HG03378 (cell line): ENCODE results near the gene ADRA2B.

Experiments
- ATAC-seq: cut with Tn5 transposase; IDR thresholded peaks from one replicate; pipeline ENCODE4 v1.9.1; 2021; ENCODE audit warnings: mild to moderate bottlenecking, moderate library complexity; ENCODE audit not compliant: unreplicated experiment

Gene ADRA2B

GRCh38 chr2:96106991-96107707 lies 9.2 kb downstream of the ADRA2B start:
- no peak for ATAC-seq

- no peak for ATAC-seq
Measured at GRCh38 chr2:96105994-96106715, 10.2 kb downstream of the ADRA2B start.

DNA sequence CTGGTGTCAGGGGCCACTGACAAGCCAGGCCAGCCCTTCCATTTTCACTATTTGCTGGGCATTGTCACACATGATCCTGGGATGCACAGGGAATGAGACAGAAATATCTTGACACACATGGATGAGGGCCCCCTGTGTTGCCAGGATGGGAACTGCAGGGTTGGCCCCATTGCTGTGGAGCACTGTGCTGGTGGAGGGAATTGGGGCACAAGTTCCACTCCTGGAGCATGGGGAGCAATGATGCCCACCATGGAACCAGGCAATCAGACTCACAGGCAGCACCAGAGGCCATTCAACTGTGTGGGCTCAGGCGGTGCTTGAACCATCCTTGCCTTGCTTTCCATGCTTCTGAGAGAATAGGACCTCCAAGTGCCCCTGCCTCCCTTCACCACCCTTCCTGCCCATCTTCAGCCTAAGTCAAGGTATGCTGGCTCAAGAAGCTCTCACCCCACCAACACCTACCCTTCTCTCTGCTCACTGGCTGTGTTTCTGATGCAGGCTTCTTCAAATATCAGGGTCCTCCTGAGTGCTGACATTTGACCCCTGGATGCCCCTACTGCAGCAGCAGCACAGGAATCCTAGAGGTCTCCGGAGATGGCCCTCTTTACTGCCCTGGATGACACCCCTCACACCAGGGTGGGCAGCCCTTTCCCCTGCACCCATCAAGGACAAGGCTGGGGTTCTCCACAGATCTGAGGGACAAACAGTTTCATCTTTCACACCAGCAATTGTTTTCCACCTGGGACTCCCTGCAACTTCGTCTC lies 11.0 kb downstream of the ADRA2B start:
- no peak for ATAC-seq

DNA sequence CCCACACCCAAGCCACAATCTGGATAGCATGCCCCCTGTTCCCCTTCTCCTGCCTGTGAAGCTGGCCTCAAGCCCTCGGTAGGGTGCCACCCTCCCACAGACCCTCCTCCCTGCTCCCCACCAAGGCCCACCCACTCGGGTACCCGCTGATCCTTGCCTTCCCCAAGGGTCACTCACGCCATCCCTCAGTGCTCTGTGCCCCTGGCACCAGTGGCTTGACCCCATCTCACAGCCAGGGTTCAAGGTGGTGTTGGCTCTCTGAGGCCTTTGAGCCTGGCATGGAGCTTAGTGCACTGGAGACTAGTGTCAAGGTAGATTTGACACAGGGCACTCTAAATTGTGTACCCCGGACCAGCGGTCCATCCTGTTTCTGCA lies 11.9 kb downstream of the ADRA2B start:
- no peak for ATAC-seq

DNA sequence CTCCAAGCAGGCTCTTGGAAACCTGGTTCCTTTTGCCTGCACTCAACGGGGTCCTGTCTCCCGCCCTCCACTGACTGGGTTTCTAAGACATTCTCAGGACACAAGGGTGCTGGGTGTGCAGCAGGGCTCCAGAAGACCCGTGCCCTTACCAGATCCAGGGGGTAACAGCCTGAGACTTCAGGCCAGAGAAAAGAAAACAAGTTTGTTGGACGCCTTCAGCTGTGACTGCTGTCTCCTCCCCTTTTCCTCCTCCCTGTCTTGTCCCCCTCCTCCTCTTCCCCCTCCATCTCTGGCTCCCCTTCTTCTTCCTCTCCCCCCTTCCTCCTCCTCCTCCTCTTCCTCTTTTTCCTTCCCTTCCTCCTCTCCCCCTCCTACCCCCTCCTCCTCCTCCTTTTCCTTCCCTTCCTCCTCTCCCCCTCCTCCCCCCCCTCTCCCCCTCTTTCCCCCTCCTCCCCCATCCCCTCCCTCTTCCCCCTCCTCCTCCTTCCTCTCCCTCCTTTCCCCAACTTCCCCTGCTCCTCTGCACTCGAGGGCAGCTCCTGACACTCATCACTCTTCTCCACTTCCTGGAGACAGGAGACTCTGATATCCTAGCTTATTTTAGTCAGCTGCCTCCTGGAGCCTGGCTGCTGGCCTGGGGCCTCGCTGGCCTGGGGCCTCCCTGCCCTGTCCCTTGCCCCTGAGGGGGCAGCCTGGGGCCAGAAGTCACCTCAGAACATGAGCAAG lies 12.4 kb downstream of the ADRA2B start:
- ATAC-seq = no peak

- ATAC-seq = no peak
Measured at GRCh38 chr2:96103187-96103601, 13.2 kb downstream of the ADRA2B start.

DNA sequence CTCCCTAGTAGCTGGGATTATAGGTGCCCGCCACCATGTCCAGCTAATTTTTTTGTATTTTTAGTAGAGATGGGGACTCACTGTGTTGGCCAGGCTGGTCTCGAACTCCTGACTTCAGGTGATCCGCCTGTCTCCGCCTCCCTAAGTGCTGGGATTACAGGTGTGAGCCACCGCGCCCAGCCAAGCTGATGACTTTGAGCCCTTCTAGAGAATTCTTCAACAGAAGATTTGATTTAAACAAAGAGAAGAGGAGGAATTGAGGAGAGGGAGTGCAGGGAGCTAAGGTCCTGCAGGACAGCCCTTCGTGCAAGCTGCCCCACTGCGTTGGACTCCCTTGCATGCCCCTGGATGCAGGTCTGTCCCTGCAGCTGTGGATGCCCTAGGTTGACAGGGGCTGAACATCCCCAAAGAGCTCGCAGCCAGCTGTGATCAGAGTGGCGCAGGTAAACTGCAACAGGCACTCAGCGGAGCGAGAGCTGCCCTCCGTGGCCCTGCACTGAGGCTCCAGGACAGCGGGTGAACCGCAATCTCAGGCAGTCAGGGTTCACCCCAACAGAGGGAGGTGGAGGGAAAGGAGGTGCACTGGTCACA lies 13.7 kb downstream of the ADRA2B start:
- no peak for ATAC-seq

DNA sequence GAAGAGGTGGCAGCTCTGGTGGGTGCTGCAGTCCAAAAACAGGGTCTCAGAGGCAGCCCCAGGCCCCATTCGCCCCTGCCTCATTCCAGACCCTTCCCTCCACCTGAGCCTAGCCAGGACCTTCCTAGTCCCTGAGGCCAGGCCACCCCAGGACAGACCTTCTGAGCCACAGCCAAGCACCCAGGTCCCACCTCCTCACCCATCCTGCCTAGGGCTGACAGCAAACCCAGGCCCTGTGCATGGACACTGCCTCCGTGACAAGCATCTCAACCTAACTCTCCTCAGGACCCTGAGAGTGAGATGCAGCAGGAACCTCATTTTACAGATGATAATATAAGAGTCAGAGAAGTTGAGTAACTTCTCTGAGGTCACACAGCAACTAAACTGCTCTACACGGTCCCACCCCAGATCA lies 15.5 kb downstream of the ADRA2B start:
- no peak for ATAC-seq

DNA sequence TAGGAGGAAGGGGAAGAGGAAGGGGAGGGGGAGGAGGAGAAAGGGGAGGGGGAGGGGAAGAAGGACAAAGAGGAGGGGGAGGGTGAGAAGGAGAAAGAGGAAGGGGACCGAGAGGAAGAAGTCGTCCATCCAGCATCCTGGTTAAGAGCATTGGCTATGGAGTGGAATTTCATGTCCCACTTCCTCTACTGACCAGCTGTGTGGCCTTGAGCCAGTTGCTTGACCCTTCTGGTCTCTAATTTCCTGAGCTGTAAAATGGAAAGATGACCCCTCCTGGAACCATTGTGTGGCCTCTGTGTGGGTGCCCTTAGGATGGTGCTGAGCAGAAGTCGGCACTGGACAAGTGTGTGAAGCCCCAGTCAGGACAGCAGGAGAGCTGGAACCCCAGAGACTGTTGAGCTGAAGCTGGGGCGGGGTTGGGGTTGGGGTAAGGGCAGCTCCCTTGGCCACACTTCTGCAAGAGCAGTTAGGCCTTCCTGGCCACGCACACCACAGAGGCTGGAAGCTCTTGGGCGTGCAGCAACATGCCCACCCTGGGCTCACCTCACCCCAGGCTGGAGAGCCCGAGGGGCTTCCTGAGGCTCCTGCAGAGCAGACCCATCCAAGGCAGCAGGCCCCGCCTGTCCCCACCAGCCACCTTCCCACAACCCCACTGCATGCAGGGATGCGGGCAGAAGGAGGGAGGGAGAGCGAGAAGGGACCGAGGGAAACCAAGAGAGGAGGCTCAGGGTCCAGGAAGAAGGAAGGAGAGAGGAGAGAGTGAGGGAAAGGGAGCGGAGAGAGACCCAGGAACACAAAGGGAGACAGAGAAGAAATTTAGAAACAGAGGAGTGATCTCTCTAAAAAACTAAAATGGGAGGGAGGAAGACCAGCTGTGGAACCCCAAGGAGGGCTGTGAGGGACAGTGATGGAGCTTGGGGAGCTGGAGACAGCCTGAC lies 16.2 kb downstream of the ADRA2B start:
- ATAC-seq = no peak

GRCh38 chr2:96098900-96099590 lies 17.3 kb downstream of the ADRA2B start:
- ATAC-seq = no peak

DNA sequence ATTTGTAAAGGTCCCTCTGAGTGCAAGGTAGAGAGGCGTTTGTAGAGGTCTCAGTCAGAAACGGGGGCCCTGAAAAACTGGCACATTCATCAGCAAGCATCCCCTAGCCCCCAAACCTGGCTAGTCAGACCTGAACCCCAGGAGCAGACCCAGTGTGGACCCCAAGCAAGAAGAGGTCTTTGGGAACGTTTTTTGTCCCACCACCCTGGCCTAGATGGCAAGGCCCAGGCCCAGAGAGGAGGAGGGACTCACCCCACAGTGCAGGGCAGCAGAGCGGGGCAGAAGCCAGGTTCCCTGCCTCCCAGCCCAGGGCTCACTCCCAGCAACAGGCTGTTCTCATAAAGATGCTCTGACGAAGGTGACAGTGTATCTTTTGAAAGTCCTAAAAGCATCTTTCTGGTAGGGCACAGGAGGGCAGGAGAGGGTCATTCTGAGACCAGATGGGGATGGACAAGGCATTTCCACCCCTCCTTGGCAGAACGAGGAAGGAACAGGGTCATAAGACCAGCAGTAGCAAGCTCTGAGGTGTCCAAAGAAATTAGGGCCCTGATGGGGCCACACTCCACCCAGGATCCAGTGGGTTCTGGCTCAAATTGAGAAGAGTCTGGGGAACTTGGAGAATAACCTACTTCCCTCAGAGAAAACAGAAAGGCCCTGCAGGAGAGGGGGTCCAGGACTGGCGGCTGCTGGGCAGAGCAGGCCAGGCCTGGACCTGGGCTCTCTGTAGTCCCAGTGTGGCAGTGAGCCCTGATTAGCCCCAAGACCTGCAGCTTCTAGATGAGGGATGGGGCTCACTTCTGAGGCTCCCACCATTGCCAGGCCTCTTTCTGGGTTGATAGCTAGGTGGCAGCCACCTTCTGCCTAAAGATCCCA lies 18.2 kb downstream of the ADRA2B start:
- no peak for ATAC-seq

- ATAC-seq = no peak
Measured at GRCh38 chr2:96097441-96097840, 18.9 kb downstream of the ADRA2B start.

GRCh38 chr2:96095116-96095636 lies 21.2 kb downstream of the ADRA2B start:
- no peak for ATAC-seq

DNA sequence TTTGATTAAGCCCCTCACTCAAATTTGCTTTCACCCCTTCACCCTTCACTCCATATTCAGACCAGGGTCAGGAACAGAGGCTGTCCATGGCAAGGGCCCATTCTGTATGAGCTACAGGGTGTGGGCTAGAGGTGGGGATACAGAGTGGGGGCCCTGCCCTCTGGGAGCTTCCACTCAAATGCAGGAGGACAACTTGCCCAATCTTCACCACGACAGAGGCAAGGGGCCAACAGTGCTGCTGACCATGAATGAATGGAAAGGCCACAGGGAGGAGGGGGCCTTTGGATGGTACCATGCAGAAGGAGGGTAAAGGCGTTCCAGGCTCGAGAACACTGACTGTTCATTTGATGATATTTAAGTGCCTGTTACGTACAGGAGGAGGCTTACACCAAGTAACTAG lies 22.8 kb downstream of the ADRA2B start:
- no peak for ATAC-seq

- no peak for ATAC-seq
Measured at GRCh38 chr2:96092951-96093350, 23.4 kb downstream of the ADRA2B start.

DNA sequence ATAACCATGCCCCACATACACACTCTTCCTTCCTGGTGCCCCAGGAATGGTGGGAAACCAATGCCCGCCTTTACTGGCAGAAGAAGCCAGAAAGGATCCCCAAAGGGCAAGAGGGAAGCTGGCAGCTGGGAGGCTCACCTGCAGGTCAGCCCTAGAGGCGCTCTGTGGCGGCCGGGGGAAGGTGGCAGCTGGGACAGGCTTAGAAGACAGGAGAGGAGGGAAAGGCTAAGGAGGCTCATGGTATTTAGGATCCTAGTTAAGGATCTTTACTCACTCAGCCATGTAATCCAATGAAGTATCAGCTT lies 23.8 kb downstream of the ADRA2B start:
- no peak for ATAC-seq

DNA sequence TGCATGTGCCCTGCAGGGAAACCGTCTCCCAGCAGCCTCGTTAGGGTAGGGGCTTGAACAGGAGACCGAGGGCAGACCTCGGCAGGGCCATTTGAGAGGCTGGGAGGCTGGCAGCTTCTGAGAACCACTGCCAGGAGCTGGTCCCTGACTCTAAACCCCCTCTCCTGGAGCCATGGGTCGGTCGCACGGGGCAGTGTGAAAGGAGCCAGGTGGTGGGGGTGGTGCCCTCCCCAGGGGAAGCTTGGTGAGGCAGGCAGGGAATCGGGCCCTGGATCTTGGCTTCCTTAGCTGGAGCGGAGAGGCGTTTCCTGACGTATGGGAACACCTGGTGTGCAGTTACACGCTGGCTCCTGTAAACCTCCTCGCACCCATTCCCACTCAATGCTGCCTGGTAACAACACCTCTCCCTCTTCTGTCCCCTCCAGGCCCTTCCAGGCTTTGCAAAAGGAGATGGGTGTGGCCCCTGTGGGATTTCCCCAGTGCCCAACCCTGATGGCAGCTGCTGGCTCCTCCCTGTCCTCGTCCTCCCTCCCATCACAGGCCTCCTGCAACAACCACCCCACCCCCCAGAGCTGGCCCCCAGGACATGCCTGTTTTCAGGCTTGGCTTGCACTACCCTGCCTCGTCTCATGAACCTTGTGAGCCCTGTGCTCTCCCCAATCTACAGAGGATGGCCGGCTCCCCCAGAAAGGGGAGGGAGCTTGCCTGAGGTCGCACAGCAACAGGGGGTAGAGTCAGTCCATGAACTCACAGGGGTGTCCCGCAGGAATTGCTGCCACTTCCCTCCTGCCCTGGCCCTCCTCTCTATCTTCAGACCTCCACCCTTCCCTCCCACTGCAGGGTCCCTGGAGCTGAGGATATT lies 24.4 kb downstream of the ADRA2B start:
- ATAC-seq = no peak
